Epithelial cell of prostate (primary cell): ENCODE results near the gene HOXD3.

Experiments used
- DNase-seq: peaks from one replicate; pipeline ENCODE4 v3.0.0-alpha.2; 2011; ENCODE audit warnings: low read depth, low spot score
- H3K27ac ChIP-seq: fragments of 450-650 bp; 2 replicates; pipeline ENCODE4 v1.5.1; 2017; ENCODE audit warnings: mild to moderate bottlenecking

Gene HOXD3

GRCh38 chr2:176156807-176157498 is at the start of gene HOXD3:
TSS of gene HOXD3 (plus strand) at chr2:176157307. CDS start at chr2:176169115, 11,808 bp downstream.
- H3K27ac ChIP-seq = no peak within 1 kb of the TSS
- no peak for DNase-seq

- no peak for DNase-seq
- peak overlapping the region; percentile 98 for H3K27ac ChIP-seq
These were observed 49.4 kb upstream of the HOXD3 start for GRCh38 chr2:176107731-176108181.

GRCh38 chr2:176109192-176109901 is 47.8 kb upstream of the HOXD3 start:
- DNase-seq = no peak
- peak overlapping the region; percentile 98 for H3K27ac ChIP-seq

- peak overlapping the region; percentile 98 for H3K27ac ChIP-seq
- DNase-seq = no peak
These were observed 47.2 kb upstream of the HOXD3 start for GRCh38 chr2:176109946-176110345.

GRCh38 chr2:176110415-176111308 is 46.4 kb upstream of the HOXD3 start:
- H3K27ac ChIP-seq = no peak overlapping the region
- no peak for DNase-seq

GRCh38 chr2:176111309-176111663 is 45.8 kb upstream of the HOXD3 start:
- no peak overlapping the region for H3K27ac ChIP-seq
- no peak for DNase-seq

- no peak overlapping the region for H3K27ac ChIP-seq
- no peak for DNase-seq
These were observed 45.2 kb upstream of the HOXD3 start for GRCh38 chr2:176111846-176112374.

GRCh38 chr2:176112375-176113302 is 44.5 kb upstream of the HOXD3 start:
- no peak for DNase-seq
- H3K27ac ChIP-seq = no peak overlapping the region

GRCh38 chr2:176114120-176114929 is 42.8 kb upstream of the HOXD3 start:
- DNase-seq = no peak
- peak overlapping the region; percentile 54 for H3K27ac ChIP-seq

GRCh38 chr2:176114930-176115625 is 42.0 kb upstream of the HOXD3 start:
- peak overlapping the region; percentile 54 for H3K27ac ChIP-seq
- no peak for DNase-seq

GRCh38 chr2:176115883-176116813 is 41.0 kb upstream of the HOXD3 start, which contains the start of gene HOXD10:
TSS of gene HOXD10 (plus strand) at chr2:176116778. CDS start at chr2:176116834, 56 bp downstream.
- no peak for DNase-seq
- peak within 1 kb of the TSS; percentile 54 for H3K27ac ChIP-seq

GRCh38 chr2:176117162-176117822 is 39.8 kb upstream of the HOXD3 start:
- no peak for DNase-seq
- H3K27ac ChIP-seq = peak overlapping the region; percentile 54

GRCh38 chr2:176117823-176118371 is 39.2 kb upstream of the HOXD3 start:
- no peak overlapping the region for H3K27ac ChIP-seq
- DNase-seq = no peak

GRCh38 chr2:176118601-176119339 is 38.3 kb upstream of the HOXD3 start:
- no peak overlapping the region for H3K27ac ChIP-seq
- no peak for DNase-seq
